GM12891 (cell line): ENCODE data around the gene IFT80.
"Not testable (repeated sequence)": the region's sequence is repeated elsewhere in the genome, so short reads cannot be mapped to it uniquely, and the experiment has no call there.

Source experiments
- DNase-seq: peaks from one replicate; pipeline ENCODE4 v3.0.0; 2011; ENCODE audit warnings: low spot score; ENCODE audit not compliant: insufficient read length
- FAIRE-seq: peaks from 2 replicates; lab custom pipeline; 2011; peaks lifted over from hg19 to GRCh38; lab: Jason Lieb, UNC
- PAX5 ChIP-seq: IDR thresholded peaks from 2 replicates; pipeline ENCODE4 v1.6.1; 2011; ENCODE audit warnings: low read length, moderate library complexity, mild to moderate bottlenecking; ENCODE audit not compliant: insufficient read depth, severe bottlenecking
- POLR2A ChIP-seq: IDR thresholded peaks from 2 replicates; pipeline ENCODE4 v1.6.1; 2011; ENCODE audit warnings: low read depth, low read length, control low read depth
- POLR2AphosphoS5 ChIP-seq: IDR thresholded peaks from 2 replicates; pipeline ENCODE4 v1.6.1; 2011; ENCODE audit warnings: low read depth, low read length, control low read depth
- POU2F2 ChIP-seq: IDR thresholded peaks from 2 replicates; pipeline ENCODE4 v1.6.1; 2011; ENCODE audit warnings: low read depth, mild to moderate bottlenecking, control low read depth, low read length, moderate library complexity
- SPI1 ChIP-seq: IDR thresholded peaks from 2 replicates; pipeline ENCODE4 v1.6.1; 2011; ENCODE audit warnings: low read depth, low read length, control low read depth
- TAF1 ChIP-seq: IDR thresholded peaks from 2 replicates; pipeline ENCODE4 v1.6.1; 2011; ENCODE audit warnings: low read depth, low read length, control low read depth

The IFT80 gene

DNA sequence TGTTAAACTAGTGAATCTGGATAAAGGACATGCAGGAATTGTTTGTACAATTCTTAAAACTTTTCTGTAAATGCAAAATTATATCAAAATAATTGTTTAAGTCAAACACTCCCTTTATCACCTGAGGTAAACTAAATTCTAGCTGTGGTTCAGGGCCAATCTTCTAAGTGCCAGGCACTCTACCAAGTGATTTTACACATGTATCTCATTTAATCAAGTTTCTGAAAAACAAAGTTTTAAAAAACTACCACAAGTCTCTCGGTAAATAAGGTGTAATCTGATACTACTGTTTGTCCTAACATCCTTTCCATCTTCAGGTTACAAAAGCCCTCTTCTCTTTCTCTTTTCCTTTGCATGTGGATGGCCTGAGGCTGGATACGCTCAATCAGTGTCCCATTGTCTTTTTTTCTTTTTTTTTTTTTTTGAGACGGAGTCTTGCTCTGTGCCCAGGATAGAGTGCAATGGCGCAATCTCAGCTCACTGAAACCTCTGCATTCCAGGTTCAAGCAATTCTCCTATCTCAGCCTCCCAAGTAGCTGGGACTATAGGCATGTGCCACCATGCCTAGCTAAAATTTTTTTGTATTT is 19.3 kb downstream of the IFT80 start:
- DNase-seq (no peak), FAIRE-seq (no peak)
- TF ChIP-seq POLR2A = no peak
- no peak for TF ChIP-seq SPI1
- no peak for TF ChIP-seq POLR2AphosphoS5
- TF ChIP-seq POU2F2 = no peak
- no peak for TF ChIP-seq PAX5
- no peak for TF ChIP-seq TAF1

- DNase-seq = no peak
- no peak for FAIRE-seq
Measured at GRCh38 chr3:160378331-160379109, 20.5 kb downstream of the IFT80 start.

DNA sequence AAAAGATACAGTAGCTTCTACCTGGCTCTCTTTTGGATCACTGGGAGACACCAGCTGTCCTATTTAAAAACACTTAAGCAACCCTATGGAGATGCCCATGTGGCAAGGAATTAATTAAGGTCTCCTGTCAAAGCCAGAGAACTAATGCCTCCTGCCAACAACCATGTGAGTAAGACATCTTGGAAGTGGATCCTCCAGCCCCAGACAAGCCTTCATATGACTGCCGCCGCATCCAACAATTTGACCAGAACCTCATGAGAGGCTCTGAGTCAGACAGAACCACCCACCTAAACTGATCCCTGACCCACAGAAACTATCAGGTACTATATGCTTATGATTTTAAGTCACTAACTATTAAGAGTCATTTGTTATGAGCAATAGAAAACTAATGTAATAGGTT is 22.3 kb downstream of the IFT80 start:
- DNase-seq = no peak
- no peak for TF ChIP-seq POLR2AphosphoS5
- FAIRE-seq = no peak

More at GRCh38 chr3:160378331-160379109, 20.5 kb downstream of the IFT80 start:
- no peak for TF ChIP-seq POLR2AphosphoS5
- no peak for TF ChIP-seq POLR2A
- TF ChIP-seq SPI1 = no peak
- no peak for TF ChIP-seq POU2F2
- TF ChIP-seq TAF1 = no peak
- no peak for TF ChIP-seq PAX5

GRCh38 chr3:160374925-160375324 is 24.1 kb downstream of the IFT80 start:
- no peak for TF ChIP-seq POU2F2
- no peak for TF ChIP-seq POLR2AphosphoS5
- TF ChIP-seq POLR2A = no peak
- no peak for TF ChIP-seq SPI1
- DNase-seq (no peak), FAIRE-seq (no peak)

- DNase-seq (no peak), FAIRE-seq (no peak)
- TF ChIP-seq PAX5 (no peak), TAF1 (no peak), POLR2A (no peak), SPI1 (no peak), POLR2AphosphoS5 (no peak), POU2F2 (no peak)
Measured at GRCh38 chr3:160374472-160374871, 24.6 kb downstream of the IFT80 start.

DNA sequence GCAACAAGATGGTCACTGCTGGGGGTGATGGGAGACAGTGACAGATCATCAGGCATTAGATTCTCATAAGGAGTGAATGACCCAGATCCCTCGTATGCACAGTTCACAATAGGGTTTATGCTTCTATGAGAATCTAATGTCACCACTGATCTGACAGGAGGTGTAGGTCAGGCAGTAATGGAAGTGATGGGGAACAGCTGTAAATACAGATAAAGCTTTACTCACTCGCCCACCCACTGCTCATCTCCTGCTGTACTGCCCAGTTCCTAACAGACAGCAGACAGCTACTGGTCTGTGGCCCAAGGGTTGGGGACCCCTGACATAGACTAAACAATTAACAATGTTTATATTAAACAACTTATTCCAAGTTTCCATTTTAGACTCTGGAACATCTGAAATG is 25.4 kb downstream of the IFT80 start:
- no peak for TF ChIP-seq PAX5
- no peak for TF ChIP-seq SPI1
- no peak for TF ChIP-seq POLR2AphosphoS5
- no peak for TF ChIP-seq TAF1
- no peak for TF ChIP-seq POLR2A

DNA sequence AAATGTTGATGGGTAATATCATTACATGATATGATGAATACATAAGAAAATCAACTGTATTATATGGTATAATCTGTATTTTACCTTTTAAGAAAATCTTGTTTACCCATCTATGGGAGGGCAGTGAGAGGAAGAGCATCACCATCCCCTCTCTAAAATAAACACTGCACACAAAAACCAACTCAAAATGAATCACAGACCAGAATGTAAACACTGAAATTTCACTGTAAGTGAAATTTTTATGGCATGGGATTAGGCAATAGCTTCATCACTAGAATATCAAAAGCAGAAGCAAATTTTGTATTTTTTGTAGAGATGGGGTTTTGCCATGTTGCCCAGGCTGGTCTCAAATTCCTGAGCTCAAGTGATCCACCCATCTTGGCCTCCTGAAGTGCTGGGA is 26.2 kb downstream of the IFT80 start:
- FAIRE-seq (no peak), DNase-seq (no peak)
- no peak for TF ChIP-seq TAF1
- no peak for TF ChIP-seq SPI1
- TF ChIP-seq POLR2A = no peak
- TF ChIP-seq POLR2AphosphoS5 = no peak
- TF ChIP-seq POU2F2 = no peak
- TF ChIP-seq PAX5 = no peak

More for the DNA sequence above, 25.4 kb downstream of the IFT80 start:
- no peak for FAIRE-seq
- no peak for DNase-seq

DNA sequence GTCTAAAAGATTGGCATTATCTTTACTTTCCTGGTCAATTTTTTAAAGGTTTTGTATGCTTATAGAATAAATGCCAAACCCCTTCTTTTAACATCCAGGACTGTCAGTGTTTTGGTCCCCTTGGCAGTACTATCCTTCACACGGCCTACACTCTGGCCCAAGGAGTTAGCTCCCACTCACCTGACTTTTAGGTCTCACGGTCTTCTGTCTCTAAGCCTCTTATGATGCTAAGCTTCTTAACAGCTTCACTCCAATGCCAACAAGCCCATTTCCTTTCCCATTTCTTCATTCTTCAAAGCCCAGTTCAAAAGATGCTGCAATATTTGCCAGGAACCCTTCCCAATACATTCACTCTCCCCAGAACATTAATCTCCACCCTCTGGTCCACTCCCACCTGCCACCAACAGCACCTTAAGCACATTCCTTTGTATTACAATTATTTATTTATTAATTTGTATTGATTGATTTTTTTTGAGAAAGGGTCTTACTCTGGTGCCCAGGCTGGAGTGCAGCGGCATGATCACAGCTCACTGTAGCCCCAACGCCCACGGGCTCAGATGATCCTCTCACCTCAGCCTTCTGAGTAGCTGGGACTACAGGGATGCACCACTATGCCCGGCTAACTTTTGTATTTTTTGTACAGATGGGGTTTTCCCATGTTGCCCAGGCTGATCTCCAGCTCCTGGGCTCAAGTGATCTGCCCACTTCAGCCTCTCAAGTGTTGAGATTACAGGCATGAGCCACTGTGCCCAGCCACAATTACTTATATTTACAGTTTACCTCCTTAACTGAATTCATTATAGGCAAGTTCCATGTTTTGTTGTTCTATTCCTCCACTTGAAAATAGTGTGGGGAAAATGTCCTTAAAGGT is 27.8 kb downstream of the IFT80 start:
- no peak for TF ChIP-seq POU2F2
- no peak for TF ChIP-seq POLR2A
- no peak for TF ChIP-seq SPI1
- no peak for TF ChIP-seq PAX5
- TF ChIP-seq POLR2AphosphoS5 = no peak
- TF ChIP-seq TAF1 = no peak
- FAIRE-seq = no peak
- no peak for DNase-seq

DNA sequence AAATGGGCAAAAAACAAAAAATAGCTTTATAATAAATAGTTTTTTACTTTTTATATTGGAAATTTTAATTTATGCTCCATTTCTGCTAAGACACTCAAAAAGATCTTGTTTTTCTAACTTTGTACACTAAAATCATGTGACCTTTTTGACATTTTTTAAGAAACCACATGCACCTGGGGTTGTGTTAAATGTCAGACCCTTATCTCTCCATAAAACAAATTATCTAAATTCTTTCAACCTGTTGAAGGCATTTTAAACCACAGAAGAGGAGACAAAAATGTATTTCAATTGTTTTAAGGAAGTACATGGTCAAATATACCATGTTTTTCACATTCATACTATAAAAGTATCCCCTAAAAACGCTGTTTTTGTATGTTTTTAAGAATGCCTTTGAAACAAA is 29.2 kb downstream of the IFT80 start:
- FAIRE-seq (no peak), DNase-seq (no peak)
- TF ChIP-seq POLR2AphosphoS5 = no peak
- TF ChIP-seq SPI1 = no peak
- no peak for TF ChIP-seq POU2F2
- TF ChIP-seq TAF1 = no peak
- TF ChIP-seq POLR2A = no peak
- no peak for TF ChIP-seq PAX5

DNA sequence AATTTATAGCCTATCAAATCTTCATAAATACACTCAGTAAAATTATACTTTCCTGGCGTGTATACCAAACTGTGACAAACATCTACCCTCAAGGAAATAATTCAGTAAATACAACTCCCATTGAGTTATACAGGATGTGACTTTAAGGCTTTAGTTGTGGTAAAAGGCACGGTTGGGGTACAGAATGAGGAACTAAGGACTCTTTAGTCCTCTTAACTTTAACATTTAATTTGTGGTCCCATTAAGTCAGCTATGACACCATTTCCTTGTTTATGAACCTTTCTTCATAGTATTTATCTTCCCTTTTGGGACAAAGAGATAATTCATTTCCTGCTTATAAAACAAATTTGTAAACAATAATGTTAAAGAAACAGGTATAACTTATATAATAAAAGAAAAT is 30.2 kb downstream of the IFT80 start:
- DNase-seq (no peak), FAIRE-seq (no peak)
- TF ChIP-seq SPI1 (0 out of 2 replicates have a peak, but pooled peaks have one; percentile 9), POU2F2 (no peak)

GRCh38 chr3:160365869-160366522 is 33.0 kb downstream of the IFT80 start:
- TF ChIP-seq POLR2AphosphoS5 = no peak
- TF ChIP-seq TAF1 = no peak
- no peak for TF ChIP-seq POU2F2
- no peak for TF ChIP-seq SPI1
- no peak for TF ChIP-seq POLR2A
- FAIRE-seq = no peak
- no peak for DNase-seq

DNA sequence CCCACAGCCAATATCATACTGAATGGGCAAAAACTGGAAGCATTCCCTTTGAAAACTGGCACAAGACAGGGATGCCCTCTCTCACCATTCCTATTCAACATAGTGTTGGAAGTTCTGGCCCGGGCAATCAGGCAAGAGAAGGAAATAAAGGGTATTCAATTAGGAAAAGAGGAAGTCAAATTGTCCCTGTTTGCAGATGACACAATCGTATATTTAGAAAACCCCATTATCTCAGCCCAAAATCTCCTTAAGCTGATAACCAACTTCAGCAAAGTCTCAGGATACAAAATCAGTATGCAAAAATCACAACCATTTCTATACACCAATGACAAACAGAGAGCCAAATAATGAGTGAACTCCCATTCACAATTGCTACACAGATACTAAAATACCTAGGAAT is 36.1 kb downstream of the IFT80 start:
- not testable (repeated sequence) for DNase-seq, FAIRE-seq
